ENCODE data around the gene PCBP3. TPM values are rescaled to one million over a fixed set of nuclear protein-coding genes. Genes with fewer than 3 reads are reported as not detected.

The PCBP3 gene
- total RNA-seq, 1 donor from 2014 or later: 72.7 TPM

- no peak for DNase-seq
- TF ChIP-seq CTCF (IDR thresholded peaks at IDR 0.05; ENCODE audit: partially characterized antibody, unreplicated experiment): no peak
- Mint-ChIP-seq H3K4me1 (ENCODE audit: low read depth, unreplicated experiment) (peaks cover 6% of the 10 kb centered on the region), H3K9me3 (ENCODE audit: unreplicated experiment) (peaks cover 3% of the 10 kb centered on the region), H3K36me3 (ENCODE audit: unreplicated experiment) (no peaks in the 10 kb centered on the region), H3K27me3 (ENCODE audit: unreplicated experiment) (peaks cover 4% of the 10 kb centered on the region), H3K27ac (ENCODE audit: unreplicated experiment) (no peak overlapping the region), H3K4me3 (ENCODE audit: unreplicated experiment) (no peak overlapping the region)
Measured at GRCh38 chr21:45827881-45828579, 184.5 kb downstream of the PCBP3 start.

- Mint-ChIP-seq H3K27ac (ENCODE audit: unreplicated experiment) (no peak overlapping the region), H3K4me1 (ENCODE audit: low read depth, unreplicated experiment) (peaks cover 6% of the 10 kb centered on the region), H3K9me3 (ENCODE audit: unreplicated experiment) (peaks cover 3% of the 10 kb centered on the region), H3K4me3 (ENCODE audit: unreplicated experiment) (no peak overlapping the region), H3K36me3 (ENCODE audit: unreplicated experiment) (no peaks in the 10 kb centered on the region), H3K27me3 (ENCODE audit: unreplicated experiment) (peaks cover 4% of the 10 kb centered on the region)
- DNase-seq: no peak
- no peak for TF ChIP-seq CTCF (IDR thresholded peaks at IDR 0.05; ENCODE audit: partially characterized antibody, unreplicated experiment)
Measured at GRCh38 chr21:45828580-45829570, 185.3 kb downstream of the PCBP3 start.

- no peaks in the 10 kb centered on the region for H3K36me3 Mint-ChIP-seq (ENCODE audit: unreplicated experiment)
- H3K4me1 Mint-ChIP-seq (ENCODE audit: low read depth, unreplicated experiment): peaks cover 2% of the 10 kb centered on the region
- no peak for TF ChIP-seq CTCF (IDR thresholded peaks at IDR 0.05; ENCODE audit: partially characterized antibody, unreplicated experiment)
- no peak overlapping the region for H3K4me3 Mint-ChIP-seq (ENCODE audit: unreplicated experiment)
- H3K9me3 Mint-ChIP-seq (ENCODE audit: unreplicated experiment): peaks cover 3% of the 10 kb centered on the region
- no peak overlapping the region for H3K27ac Mint-ChIP-seq (ENCODE audit: unreplicated experiment)
- DNase-seq: no peak
- H3K27me3 Mint-ChIP-seq (ENCODE audit: unreplicated experiment): peaks cover 4% of the 10 kb centered on the region
Measured at GRCh38 chr21:45829668-45830067, 186.1 kb downstream of the PCBP3 start.

GRCh38 chr21:45830221-45830640 is 186.7 kb downstream of the PCBP3 start:
- Mint-ChIP-seq H3K27ac (ENCODE audit: unreplicated experiment) (no peak overlapping the region), H3K4me1 (ENCODE audit: low read depth, unreplicated experiment) (peaks cover 2% of the 10 kb centered on the region), H3K4me3 (ENCODE audit: unreplicated experiment) (no peak overlapping the region), H3K9me3 (ENCODE audit: unreplicated experiment) (peaks cover 3% of the 10 kb centered on the region), H3K36me3 (ENCODE audit: unreplicated experiment) (no peaks in the 10 kb centered on the region), H3K27me3 (ENCODE audit: unreplicated experiment) (peaks cover 4% of the 10 kb centered on the region)
- DNase-seq: no peak
- no peak for TF ChIP-seq CTCF (IDR thresholded peaks at IDR 0.05; ENCODE audit: partially characterized antibody, unreplicated experiment)
